H1 (cell line): ENCODE data around the gene NHLH1.

Experiments
- ASH2L ChIP-seq: fragments of 200-600, 300-600 bp; sonication (generic); IDR thresholded peaks from one replicate; pipeline ENCODE4 v1.7.1; 2017; ENCODE audit warnings: low read length
- EP300 ChIP-seq, 2 experiments: IDR thresholded peaks; 1 replicate in 1 of 2; 2 replicates in 1 of 2; pipeline ENCODE4 v1.6.1; 2011 to 2012; ENCODE audit warnings: low read depth in 2 of 2, low read length in 2 of 2, mild to moderate bottlenecking in 2 of 2, borderline replicate concordance in 1 of 2, inconsistent platforms in 1 of 2, moderate library complexity in 1 of 2
- JUND ChIP-seq: IDR thresholded peaks from 2 replicates; pipeline ENCODE4 v1.6.1; 2011; ENCODE audit warnings: mild to moderate bottlenecking, improper control_type of control experiment, low read length
- POLR2A ChIP-seq, 2 experiments: IDR thresholded peaks; 1 replicate in 1 of 2; 2 replicates in 1 of 2; pipeline ENCODE4 v1.6.1; 2011; ENCODE audit warnings: low read depth in 2 of 2, low read length in 2 of 2, mild to moderate bottlenecking in 2 of 2; ENCODE audit errors: control extremely low read depth in 1 of 2
- TEAD4 ChIP-seq: IDR thresholded peaks from 2 replicates; pipeline ENCODE4 v1.6.1; 2012; ENCODE audit warnings: low read depth, low read length, inconsistent platforms, mixed read lengths
- TF ChIP-seq, protein P1 (sequence below), 3 experiments: IDR thresholded peaks; 1 replicate in 2 of 3; 2 replicates in 1 of 3; pipeline versions ENCODE4 v1.5.1 to v1.6.1; 2011; ENCODE audit warnings: low read length in 3 of 3, mild to moderate bottlenecking in 3 of 3, inconsistent platforms in 2 of 3, low read depth in 1 of 3, moderate library complexity in 1 of 3; ENCODE audit not compliant: insufficient read depth in 1 of 3; ENCODE audit errors: control extremely low read depth in 1 of 3
- TF ChIP-seq, protein P2 (sequence below): fragments of 300-600 bp; sonication (generic); IDR thresholded peaks from 2 replicates; pipeline ENCODE4 v1.7.1; 2012; ENCODE audit warnings: low read length, moderate library complexity, mild to moderate bottlenecking, inconsistent platforms; ENCODE audit not compliant: insufficient replicate concordance
- TF ChIP-seq, protein P3 (sequence below): IDR thresholded peaks from 2 replicates; pipeline ENCODE4 v1.6.1; 2011; ENCODE audit warnings: low read length, improper control_type of control experiment

DNA sequence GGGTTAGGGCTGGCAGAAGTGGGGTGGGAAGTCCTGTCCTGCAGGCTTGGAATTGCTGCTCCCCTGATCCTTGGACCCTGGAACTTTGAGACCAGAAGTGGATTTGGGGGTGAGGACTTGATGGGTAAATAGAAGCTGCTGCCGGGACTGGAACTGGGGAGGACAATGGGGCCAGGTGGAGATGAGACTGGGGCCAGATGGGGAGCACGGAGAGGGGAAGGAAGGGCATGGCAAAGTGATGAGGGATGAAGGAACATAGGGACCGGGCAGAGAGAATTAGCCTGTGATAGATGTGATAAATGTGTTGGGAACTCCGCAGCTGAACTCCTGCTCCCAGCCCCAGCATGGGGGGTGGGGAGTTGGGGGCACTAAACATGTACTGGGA is 637 bp downstream of the NHLH1 start:
- TF ChIP-seq, protein P1, sequence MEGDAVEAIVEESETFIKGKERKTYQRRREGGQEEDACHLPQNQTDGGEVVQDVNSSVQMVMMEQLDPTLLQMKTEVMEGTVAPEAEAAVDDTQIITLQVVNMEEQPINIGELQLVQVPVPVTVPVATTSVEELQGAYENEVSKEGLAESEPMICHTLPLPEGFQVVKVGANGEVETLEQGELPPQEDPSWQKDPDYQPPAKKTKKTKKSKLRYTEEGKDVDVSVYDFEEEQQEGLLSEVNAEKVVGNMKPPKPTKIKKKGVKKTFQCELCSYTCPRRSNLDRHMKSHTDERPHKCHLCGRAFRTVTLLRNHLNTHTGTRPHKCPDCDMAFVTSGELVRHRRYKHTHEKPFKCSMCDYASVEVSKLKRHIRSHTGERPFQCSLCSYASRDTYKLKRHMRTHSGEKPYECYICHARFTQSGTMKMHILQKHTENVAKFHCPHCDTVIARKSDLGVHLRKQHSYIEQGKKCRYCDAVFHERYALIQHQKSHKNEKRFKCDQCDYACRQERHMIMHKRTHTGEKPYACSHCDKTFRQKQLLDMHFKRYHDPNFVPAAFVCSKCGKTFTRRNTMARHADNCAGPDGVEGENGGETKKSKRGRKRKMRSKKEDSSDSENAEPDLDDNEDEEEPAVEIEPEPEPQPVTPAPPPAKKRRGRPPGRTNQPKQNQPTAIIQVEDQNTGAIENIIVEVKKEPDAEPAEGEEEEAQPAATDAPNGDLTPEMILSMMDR (IDR thresholded peaks at IDR 0.05; ENCODE audit: control extremely low read depth in 1 of 3, insufficient read depth in 1 of 3, low read depth in 1 of 3, low read length in 3 of 3) = no peak
- no peak for TF ChIP-seq POLR2A (IDR thresholded peaks at IDR 0.05; ENCODE audit: control extremely low read depth in 1 of 2, low read depth in 2 of 2, low read length in 2 of 2)
- TF ChIP-seq, protein P2, sequence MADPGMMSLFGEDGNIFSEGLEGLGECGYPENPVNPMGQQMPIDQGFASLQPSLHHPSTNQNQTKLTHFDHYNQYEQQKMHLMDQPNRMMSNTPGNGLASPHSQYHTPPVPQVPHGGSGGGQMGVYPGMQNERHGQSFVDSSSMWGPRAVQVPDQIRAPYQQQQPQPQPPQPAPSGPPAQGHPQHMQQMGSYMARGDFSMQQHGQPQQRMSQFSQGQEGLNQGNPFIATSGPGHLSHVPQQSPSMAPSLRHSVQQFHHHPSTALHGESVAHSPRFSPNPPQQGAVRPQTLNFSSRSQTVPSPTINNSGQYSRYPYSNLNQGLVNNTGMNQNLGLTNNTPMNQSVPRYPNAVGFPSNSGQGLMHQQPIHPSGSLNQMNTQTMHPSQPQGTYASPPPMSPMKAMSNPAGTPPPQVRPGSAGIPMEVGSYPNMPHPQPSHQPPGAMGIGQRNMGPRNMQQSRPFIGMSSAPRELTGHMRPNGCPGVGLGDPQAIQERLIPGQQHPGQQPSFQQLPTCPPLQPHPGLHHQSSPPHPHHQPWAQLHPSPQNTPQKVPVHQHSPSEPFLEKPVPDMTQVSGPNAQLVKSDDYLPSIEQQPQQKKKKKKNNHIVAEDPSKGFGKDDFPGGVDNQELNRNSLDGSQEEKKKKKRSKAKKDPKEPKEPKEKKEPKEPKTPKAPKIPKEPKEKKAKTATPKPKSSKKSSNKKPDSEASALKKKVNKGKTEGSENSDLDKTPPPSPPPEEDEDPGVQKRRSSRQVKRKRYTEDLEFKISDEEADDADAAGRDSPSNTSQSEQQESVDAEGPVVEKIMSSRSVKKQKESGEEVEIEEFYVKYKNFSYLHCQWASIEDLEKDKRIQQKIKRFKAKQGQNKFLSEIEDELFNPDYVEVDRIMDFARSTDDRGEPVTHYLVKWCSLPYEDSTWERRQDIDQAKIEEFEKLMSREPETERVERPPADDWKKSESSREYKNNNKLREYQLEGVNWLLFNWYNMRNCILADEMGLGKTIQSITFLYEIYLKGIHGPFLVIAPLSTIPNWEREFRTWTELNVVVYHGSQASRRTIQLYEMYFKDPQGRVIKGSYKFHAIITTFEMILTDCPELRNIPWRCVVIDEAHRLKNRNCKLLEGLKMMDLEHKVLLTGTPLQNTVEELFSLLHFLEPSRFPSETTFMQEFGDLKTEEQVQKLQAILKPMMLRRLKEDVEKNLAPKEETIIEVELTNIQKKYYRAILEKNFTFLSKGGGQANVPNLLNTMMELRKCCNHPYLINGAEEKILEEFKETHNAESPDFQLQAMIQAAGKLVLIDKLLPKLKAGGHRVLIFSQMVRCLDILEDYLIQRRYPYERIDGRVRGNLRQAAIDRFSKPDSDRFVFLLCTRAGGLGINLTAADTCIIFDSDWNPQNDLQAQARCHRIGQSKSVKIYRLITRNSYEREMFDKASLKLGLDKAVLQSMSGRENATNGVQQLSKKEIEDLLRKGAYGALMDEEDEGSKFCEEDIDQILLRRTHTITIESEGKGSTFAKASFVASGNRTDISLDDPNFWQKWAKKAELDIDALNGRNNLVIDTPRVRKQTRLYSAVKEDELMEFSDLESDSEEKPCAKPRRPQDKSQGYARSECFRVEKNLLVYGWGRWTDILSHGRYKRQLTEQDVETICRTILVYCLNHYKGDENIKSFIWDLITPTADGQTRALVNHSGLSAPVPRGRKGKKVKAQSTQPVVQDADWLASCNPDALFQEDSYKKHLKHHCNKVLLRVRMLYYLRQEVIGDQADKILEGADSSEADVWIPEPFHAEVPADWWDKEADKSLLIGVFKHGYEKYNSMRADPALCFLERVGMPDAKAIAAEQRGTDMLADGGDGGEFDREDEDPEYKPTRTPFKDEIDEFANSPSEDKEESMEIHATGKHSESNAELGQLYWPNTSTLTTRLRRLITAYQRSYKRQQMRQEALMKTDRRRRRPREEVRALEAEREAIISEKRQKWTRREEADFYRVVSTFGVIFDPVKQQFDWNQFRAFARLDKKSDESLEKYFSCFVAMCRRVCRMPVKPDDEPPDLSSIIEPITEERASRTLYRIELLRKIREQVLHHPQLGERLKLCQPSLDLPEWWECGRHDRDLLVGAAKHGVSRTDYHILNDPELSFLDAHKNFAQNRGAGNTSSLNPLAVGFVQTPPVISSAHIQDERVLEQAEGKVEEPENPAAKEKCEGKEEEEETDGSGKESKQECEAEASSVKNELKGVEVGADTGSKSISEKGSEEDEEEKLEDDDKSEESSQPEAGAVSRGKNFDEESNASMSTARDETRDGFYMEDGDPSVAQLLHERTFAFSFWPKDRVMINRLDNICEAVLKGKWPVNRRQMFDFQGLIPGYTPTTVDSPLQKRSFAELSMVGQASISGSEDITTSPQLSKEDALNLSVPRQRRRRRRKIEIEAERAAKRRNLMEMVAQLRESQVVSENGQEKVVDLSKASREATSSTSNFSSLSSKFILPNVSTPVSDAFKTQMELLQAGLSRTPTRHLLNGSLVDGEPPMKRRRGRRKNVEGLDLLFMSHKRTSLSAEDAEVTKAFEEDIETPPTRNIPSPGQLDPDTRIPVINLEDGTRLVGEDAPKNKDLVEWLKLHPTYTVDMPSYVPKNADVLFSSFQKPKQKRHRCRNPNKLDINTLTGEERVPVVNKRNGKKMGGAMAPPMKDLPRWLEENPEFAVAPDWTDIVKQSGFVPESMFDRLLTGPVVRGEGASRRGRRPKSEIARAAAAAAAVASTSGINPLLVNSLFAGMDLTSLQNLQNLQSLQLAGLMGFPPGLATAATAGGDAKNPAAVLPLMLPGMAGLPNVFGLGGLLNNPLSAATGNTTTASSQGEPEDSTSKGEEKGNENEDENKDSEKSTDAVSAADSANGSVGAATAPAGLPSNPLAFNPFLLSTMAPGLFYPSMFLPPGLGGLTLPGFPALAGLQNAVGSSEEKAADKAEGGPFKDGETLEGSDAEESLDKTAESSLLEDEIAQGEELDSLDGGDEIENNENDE = no peak
- no peak for TF ChIP-seq JUND
- no peak for TF ChIP-seq EP300 (IDR thresholded peaks at IDR 0.05; ENCODE audit: borderline replicate concordance in 1 of 2, low read depth in 2 of 2, low read length in 2 of 2)
- TF ChIP-seq TEAD4 = no peak
- TF ChIP-seq ASH2L = no peak
- TF ChIP-seq, protein P3, sequence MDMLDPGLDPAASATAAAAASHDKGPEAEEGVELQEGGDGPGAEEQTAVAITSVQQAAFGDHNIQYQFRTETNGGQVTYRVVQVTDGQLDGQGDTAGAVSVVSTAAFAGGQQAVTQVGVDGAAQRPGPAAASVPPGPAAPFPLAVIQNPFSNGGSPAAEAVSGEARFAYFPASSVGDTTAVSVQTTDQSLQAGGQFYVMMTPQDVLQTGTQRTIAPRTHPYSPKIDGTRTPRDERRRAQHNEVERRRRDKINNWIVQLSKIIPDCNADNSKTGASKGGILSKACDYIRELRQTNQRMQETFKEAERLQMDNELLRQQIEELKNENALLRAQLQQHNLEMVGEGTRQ = no peak
